ENCODE data around the gene EDNRB.

DNA sequence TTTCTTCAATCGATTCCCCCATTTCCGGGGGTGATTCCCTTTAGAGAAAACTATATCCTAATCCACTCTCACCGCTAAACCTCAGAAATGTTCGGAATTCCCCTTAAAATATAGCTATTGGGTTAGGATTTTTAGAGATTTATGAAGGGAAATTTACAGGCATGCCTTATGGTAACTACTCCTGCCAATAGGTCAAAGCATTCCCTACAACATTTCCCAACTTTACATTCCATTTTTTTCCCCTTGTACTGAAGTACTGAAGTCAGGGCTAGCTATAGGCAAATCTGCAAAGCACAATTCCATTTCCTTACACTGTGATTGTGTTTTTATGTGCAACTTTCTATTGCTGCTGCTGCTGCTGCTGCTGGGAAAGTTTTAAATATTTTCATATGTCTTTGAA, 2.1 kb downstream of the EDNRB start:
- TF ChIP-seq, protein P1, sequence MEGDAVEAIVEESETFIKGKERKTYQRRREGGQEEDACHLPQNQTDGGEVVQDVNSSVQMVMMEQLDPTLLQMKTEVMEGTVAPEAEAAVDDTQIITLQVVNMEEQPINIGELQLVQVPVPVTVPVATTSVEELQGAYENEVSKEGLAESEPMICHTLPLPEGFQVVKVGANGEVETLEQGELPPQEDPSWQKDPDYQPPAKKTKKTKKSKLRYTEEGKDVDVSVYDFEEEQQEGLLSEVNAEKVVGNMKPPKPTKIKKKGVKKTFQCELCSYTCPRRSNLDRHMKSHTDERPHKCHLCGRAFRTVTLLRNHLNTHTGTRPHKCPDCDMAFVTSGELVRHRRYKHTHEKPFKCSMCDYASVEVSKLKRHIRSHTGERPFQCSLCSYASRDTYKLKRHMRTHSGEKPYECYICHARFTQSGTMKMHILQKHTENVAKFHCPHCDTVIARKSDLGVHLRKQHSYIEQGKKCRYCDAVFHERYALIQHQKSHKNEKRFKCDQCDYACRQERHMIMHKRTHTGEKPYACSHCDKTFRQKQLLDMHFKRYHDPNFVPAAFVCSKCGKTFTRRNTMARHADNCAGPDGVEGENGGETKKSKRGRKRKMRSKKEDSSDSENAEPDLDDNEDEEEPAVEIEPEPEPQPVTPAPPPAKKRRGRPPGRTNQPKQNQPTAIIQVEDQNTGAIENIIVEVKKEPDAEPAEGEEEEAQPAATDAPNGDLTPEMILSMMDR (conservative IDR thresholded peaks at IDR 0.05 in 1 of 2, IDR thresholded peaks at IDR 0.05 in 1 of 2; ENCODE audit: extremely low read depth in 1 of 2, insufficient read depth in 1 of 2, low read depth in 1 of 2, low read length in 2 of 2) = no peak
- no peak for TF ChIP-seq EZH2 (IDR thresholded peaks at IDR 0.05; ENCODE audit: borderline replicate concordance, low read length)
